Activated naive CD8-positive, alpha-beta T cell treated with anti-CD3 and anti-CD28 coated beads for 36 hours (primary cell): ENCODE measurements around the gene ARMC9. TPM values are rescaled to one million over a fixed set of nuclear protein-coding genes. Genes with fewer than 3 reads are reported as not detected.

ENCODE experiments used
- DNase-seq: peaks from one replicate; pipeline ENCODE4 v3.0.0; 2021
- H3K27ac Mint-ChIP-seq: one replicate; pipeline ENCODE4 v1.8.0; 2022; ENCODE audit warnings: mild to moderate bottlenecking, moderate library complexity, mixed read lengths
- H3K27me3 Mint-ChIP-seq: one replicate; pipeline ENCODE4 v1.8.0; 2022; ENCODE audit warnings: mild to moderate bottlenecking, mixed read lengths
- H3K36me3 Mint-ChIP-seq: one replicate; pipeline ENCODE4 v1.8.0; 2021; ENCODE audit warnings: mild to moderate bottlenecking, mixed read lengths
- H3K4me1 Mint-ChIP-seq: one replicate; pipeline ENCODE4 v1.8.0; 2021; ENCODE audit warnings: mixed read lengths
- H3K4me3 Mint-ChIP-seq: one replicate; pipeline ENCODE4 v1.8.0; 2022; ENCODE audit warnings: mild to moderate bottlenecking, moderate library complexity, mixed read lengths
- H3K9me3 Mint-ChIP-seq: one replicate; pipeline ENCODE4 v1.8.0; 2022; ENCODE audit warnings: mixed read lengths
- total RNA-seq, 2 experiments: library from RNA; stranded (reverse); gene quantifications; one replicate each; pipeline ENCODE4 v1.2.3, GENCODE V29; 2021

ARMC9 gene
- total RNA-seq, 2 experiments from 2014 or later: 3.9 to 5.1 TPM

DNA sequence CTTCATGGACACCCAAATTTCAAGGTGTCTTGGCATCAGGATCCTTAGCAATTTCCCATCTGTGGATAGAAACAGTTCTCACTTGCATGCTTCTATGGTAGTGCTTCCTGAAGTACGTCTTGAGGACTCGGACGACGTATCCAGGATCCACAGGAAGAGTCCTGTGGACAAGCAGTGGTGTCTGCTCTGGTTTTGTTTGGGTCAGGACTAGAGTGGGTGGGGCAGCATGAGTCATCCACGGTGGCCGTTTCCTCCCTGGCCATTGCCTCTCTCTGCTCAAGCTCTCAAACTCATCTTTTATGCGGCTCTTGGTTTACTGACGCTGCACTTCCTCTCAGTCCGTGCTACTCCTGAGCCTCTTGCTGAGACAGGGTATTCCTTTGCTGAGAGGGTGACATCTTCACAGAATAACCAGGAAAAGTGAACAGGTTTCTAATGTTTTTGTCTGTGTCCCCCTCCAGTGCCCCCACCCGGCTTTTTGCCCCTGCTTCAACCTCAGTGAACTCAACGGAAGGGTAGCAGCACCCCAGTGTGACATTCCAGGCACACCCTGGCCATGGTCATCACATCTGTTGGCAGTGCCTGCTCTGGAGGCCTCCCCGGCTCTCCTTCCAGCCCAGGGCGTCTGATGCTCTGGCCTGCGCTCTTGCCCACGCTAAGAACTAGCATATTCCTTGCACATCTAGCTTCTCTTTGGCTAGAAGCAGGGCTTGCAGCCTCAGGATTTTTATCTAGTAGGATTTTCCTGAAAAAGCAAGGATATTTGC is 62.2 kb downstream of the ARMC9 start:
- DNase-seq: no peak
- no peaks in the 10 kb centered on the region for H3K36me3 Mint-ChIP-seq
- H3K4me3 Mint-ChIP-seq: no peak overlapping the region
- H3K27ac Mint-ChIP-seq: no peak overlapping the region
- H3K27me3 Mint-ChIP-seq: peaks cover 3% of the 10 kb centered on the region
- no peaks in the 10 kb centered on the region for H3K9me3 Mint-ChIP-seq
- H3K4me1 Mint-ChIP-seq: peaks cover 4% of the 10 kb centered on the region

GRCh38 chr2:231263118-231263831 is 64.8 kb downstream of the ARMC9 start:
- Mint-ChIP-seq H3K4me1 (peaks cover 4% of the 10 kb centered on the region), H3K27me3 (no peaks in the 10 kb centered on the region), H3K9me3 (no peaks in the 10 kb centered on the region), H3K27ac (no peak overlapping the region), H3K4me3 (no peak overlapping the region), H3K36me3 (no peaks in the 10 kb centered on the region)
- DNase-seq: no peak

DNA sequence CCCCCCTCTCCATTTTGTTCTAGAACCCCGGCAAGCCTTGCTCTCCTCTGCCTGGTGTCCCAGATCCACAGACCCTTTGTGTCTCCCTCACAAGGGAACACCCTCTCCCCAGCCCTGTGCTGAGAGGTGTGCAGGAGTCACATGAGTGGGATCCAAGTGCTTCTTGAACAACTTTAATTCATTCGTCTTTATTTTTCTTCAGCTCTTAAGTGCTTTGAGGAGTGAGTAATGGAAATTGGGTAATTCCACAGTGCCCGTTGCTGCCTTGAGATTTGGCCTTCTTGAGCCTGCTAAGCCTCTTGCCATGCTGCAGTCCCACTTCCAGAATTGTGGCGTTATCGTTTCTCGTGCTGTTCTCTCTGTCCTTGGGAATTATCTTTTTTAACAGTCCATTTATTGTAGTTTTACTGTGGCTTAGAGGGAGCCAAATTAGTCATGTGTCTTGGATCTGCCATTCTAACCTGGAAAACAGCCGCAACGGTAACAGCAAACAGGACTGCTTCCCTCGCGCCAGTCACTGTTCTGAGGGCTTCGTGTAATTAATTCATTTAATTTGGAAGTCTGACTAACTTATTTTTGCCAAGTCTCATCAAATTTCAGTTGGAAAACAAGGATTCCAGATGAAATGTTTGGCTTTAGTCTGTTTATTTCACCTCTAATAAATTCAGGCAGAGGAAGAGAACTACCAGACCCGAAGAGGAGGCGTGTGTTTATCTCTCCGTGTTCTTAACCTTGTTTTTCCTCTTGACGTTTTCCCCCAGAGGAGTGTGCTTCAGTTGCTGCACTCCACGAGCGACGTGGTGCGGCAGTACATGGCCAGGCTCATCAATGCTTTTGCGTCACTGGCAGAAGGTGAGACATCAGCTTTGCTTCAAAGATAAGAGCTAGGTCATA is 72.0 kb downstream of the ARMC9 start:
- Mint-ChIP-seq H3K4me3 (no peak overlapping the region), H3K4me1 (no peaks in the 10 kb centered on the region), H3K27me3 (no peaks in the 10 kb centered on the region), H3K27ac (no peak overlapping the region), H3K36me3 (no peaks in the 10 kb centered on the region), H3K9me3 (no peaks in the 10 kb centered on the region)
- DNase-seq: no peak

DNA sequence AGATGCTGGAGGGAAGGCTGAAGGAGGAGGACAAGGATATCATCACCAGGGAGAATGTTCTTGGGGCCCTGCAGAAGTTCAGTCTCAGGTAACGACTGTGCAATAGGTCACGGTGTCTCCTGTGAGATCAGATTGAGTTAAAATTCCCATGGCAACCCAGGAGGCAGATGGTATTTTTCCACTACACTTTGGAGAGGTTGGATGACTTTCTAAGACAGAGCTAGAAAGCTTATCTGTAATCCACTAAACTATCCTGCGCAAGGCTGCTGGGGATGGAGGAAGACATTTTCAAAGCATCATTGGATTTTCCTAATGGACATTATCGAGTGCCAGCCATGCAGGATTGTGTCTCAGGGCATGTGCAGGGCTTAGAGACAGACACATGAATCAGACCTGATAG is 74.6 kb downstream of the ARMC9 start:
- Mint-ChIP-seq H3K36me3 (no peaks in the 10 kb centered on the region), H3K27ac (no peak overlapping the region), H3K4me3 (no peak overlapping the region), H3K27me3 (no peaks in the 10 kb centered on the region), H3K9me3 (no peaks in the 10 kb centered on the region), H3K4me1 (no peaks in the 10 kb centered on the region)
- DNase-seq: no peak

DNA sequence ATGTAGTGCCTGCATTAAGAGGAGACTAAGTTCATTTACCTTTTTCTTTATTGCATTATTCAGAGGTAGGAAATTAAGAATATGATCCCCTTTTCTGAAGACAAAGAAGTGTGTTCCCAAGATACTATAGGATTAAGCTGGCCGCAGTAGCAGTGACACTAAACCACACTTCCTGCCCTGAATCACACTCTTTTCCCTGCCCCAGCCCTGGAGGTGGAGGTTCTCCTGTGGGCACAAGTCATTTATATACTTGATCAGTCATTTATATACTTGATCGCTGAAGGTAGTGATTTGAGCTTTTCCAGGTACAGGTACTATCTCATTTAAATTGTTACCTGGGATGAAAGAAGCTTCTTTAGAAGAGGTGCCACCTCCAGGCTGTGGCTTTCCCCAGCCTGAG is 78.6 kb downstream of the ARMC9 start:
- Mint-ChIP-seq H3K4me3 (no peak overlapping the region), H3K9me3 (no peaks in the 10 kb centered on the region), H3K27me3 (no peaks in the 10 kb centered on the region), H3K36me3 (no peaks in the 10 kb centered on the region), H3K4me1 (no peaks in the 10 kb centered on the region), H3K27ac (no peak overlapping the region)
- DNase-seq: no peak

DNA sequence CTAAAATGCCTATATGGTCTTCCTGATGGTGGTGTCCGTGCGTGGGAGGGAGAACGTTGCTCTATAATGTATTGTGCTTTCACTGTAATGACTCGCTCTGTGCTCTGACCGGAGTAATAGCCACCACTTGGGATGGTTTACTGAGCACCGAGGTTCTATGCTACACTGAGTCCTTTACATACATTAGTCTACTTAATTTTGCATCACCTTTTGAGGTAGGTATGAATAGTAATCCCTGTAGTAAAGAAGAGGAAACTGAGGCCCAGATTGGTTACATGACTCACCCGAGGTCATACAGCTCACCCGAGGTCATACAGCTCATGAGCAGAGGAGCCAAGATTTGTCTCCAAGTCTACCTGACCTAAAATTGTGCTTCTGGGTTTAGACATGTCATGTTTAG is 79.5 kb downstream of the ARMC9 start:
- no peak overlapping the region for H3K27ac Mint-ChIP-seq
- H3K4me1 Mint-ChIP-seq: no peaks in the 10 kb centered on the region
- no peaks in the 10 kb centered on the region for H3K9me3 Mint-ChIP-seq
- DNase-seq: no peak
- H3K4me3 Mint-ChIP-seq: no peak overlapping the region
- H3K36me3 Mint-ChIP-seq: no peaks in the 10 kb centered on the region
- H3K27me3 Mint-ChIP-seq: no peaks in the 10 kb centered on the region

DNA sequence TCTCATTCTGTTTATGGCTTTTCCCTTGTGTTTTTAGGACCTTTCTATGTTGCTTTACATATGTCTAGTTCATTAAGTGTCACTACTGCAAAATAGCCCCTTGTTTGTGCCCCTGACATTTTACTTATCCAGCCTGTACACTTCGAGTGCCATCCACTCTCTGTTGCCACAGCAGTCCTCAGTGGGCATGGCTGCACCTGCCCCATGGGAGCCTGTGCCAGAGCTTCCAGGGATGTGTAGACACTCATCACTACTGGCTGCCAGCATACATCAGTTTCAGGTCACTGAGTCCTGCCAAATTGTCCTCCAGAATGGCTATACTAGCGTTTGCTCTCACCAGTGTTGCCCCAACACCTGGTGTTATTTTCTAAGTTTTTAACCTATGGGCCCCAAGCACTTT is 80.4 kb downstream of the ARMC9 start:
- no peak for DNase-seq
- no peak overlapping the region for H3K4me3 Mint-ChIP-seq
- H3K36me3 Mint-ChIP-seq: no peaks in the 10 kb centered on the region
- H3K27me3 Mint-ChIP-seq: no peaks in the 10 kb centered on the region
- no peaks in the 10 kb centered on the region for H3K9me3 Mint-ChIP-seq
- H3K4me1 Mint-ChIP-seq: no peaks in the 10 kb centered on the region
- H3K27ac Mint-ChIP-seq: no peak overlapping the region

DNA sequence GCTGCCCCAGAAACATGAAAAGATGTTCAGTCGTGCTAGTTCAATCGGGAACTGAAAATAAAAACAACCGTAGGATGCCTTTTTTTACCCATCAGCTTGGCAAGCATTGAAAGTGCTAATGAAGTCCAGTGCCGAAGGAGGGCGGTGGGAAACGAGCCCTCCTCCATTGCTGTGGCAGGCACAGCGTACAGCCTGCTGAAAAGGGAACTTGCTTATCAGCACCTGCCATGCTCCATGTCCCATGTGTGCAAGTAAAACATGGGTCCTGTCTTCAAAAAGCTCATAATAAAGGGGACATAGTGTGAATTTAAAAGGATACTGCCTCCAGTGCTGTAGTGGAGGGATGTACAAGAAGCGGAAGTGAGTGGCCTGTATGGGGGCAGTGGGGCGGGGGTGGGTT is 82.4 kb downstream of the ARMC9 start:
- Mint-ChIP-seq H3K4me1 (no peaks in the 10 kb centered on the region), H3K36me3 (no peaks in the 10 kb centered on the region), H3K9me3 (no peaks in the 10 kb centered on the region), H3K4me3 (no peak overlapping the region), H3K27me3 (no peaks in the 10 kb centered on the region), H3K27ac (no peak overlapping the region)
- no peak for DNase-seq

DNA sequence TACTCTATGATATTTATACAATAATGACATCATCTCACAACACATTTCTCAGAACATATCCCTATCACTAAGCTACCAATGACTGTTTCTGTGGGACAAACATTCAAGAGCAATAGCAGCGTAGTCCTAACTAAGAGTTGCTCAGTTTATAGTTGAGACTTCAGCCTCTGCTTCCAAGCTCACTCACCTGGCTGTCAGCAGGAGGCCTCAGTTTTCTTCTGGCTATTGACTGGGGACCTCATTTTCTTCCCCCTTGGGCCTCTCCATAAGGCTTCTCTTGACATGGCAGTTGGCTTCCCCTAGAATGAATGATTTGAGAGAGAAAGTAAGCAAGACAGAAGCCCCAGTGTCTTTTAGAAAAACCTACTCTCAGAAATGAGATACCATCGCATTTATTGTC is 85.9 kb downstream of the ARMC9 start:
- Mint-ChIP-seq H3K27ac (no peak overlapping the region), H3K27me3 (no peaks in the 10 kb centered on the region), H3K4me1 (no peaks in the 10 kb centered on the region), H3K36me3 (no peaks in the 10 kb centered on the region), H3K9me3 (no peaks in the 10 kb centered on the region), H3K4me3 (no peak overlapping the region)
- DNase-seq: no peak

DNA sequence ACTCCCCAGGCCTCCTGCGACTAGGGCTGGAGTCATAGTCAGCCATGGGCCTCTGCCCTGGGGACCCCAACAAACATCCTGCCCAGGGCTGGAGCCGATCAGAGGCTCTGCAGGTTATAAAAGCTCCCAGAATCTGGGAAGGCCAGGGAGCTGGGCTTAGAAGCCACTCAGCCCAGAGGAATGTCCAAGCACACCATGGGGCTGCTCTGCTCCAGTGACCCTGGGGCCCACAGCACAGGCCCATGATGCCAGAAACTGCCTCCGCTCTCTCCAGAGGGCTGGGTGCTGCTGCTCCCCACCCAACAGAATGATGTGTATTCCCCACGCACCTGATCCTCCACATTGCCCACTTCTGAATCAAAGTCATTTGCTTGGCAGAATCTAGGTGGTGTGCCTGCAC is 88.5 kb downstream of the ARMC9 start:
- Mint-ChIP-seq H3K4me3 (no peak overlapping the region), H3K27me3 (no peaks in the 10 kb centered on the region), H3K36me3 (no peaks in the 10 kb centered on the region), H3K9me3 (no peaks in the 10 kb centered on the region), H3K27ac (no peak overlapping the region), H3K4me1 (no peaks in the 10 kb centered on the region)
- DNase-seq: no peak

- Mint-ChIP-seq H3K27ac (no peak overlapping the region), H3K4me1 (no peaks in the 10 kb centered on the region), H3K27me3 (no peaks in the 10 kb centered on the region), H3K36me3 (no peaks in the 10 kb centered on the region), H3K9me3 (no peaks in the 10 kb centered on the region), H3K4me3 (no peak overlapping the region)
- no peak for DNase-seq
Measured at GRCh38 chr2:231287696-231288095, 89.3 kb downstream of the ARMC9 start.

DNA sequence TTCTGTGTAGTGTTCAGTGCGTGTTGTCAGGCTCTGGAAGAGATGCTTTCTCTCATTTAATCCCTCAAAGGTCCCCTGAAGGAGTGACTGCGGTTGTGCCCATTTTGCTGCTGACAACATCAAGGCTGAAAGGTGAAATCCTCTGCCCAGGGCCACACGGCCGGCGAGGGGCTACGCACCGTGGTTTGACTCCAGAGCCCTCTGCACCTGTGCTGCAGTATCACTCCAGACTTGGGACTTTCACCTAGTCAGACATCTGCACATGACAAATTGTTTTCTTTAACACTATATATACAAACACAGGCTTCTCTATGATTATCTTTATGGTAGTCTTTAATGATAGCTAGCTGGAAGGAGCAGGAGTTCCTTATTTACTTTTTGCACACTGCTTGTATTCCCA is 90.2 kb downstream of the ARMC9 start:
- H3K27me3 Mint-ChIP-seq: no peaks in the 10 kb centered on the region
- H3K27ac Mint-ChIP-seq: no peak overlapping the region
- H3K36me3 Mint-ChIP-seq: no peaks in the 10 kb centered on the region
- no peaks in the 10 kb centered on the region for H3K9me3 Mint-ChIP-seq
- DNase-seq: no peak
- H3K4me1 Mint-ChIP-seq: no peaks in the 10 kb centered on the region
- H3K4me3 Mint-ChIP-seq: no peak overlapping the region

GRCh38 chr2:231290321-231291015 is 92.0 kb downstream of the ARMC9 start:
- DNase-seq: no peak
- Mint-ChIP-seq H3K27ac (no peak overlapping the region), H3K4me1 (no peaks in the 10 kb centered on the region), H3K36me3 (no peaks in the 10 kb centered on the region), H3K9me3 (no peaks in the 10 kb centered on the region), H3K27me3 (no peaks in the 10 kb centered on the region), H3K4me3 (no peak overlapping the region)

DNA sequence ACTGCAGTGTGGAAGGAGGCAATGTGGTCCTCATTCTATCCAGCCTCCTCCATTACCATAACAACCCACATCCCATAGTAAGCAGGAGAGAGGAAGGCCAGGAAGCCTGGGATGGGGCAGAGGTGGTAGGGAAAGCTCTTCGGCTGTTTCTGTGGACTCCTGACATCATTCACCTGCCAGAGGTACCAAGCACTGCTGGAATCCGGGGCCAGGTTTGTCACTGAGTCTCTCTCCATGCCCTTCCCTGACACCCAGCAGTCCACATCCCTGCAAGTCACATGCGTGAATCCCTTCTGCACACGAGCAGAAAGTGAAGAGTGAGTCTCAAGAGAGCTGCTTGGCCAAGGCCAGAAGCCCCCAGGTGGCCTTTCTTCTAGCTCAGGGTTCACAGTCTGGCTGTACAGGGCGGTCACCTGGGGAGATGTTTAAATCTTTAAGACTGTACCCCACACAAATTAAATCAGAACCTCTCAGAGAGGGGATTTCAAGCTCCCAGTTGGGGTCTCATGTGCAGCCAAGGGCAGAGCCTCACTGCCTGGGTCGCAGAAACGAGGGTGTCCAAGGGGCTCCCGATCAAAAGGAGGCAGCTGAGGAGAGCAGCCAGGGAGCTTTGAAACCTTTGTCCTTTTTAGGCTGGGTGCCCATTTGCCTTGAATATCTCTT is 94.2 kb downstream of the ARMC9 start:
- Mint-ChIP-seq H3K9me3 (no peaks in the 10 kb centered on the region), H3K4me3 (no peak overlapping the region), H3K27ac (no peak overlapping the region), H3K27me3 (no peaks in the 10 kb centered on the region), H3K4me1 (no peaks in the 10 kb centered on the region), H3K36me3 (no peaks in the 10 kb centered on the region)
- DNase-seq: no peak
